Hematopoietic multipotent progenitor cell treated with erythropoietin and hydrocortisone succinate and interleukin-3 and kit ligand, for 17 days (in vitro differentiated cells): ENCODE data around the gene PADI6.

ENCODE experiments used
- DNase-seq: peaks from one replicate; pipeline ENCODE4 v3.0.0-alpha.2; 2015; ENCODE audit warnings: low spot score

PADI6 gene

DNA sequence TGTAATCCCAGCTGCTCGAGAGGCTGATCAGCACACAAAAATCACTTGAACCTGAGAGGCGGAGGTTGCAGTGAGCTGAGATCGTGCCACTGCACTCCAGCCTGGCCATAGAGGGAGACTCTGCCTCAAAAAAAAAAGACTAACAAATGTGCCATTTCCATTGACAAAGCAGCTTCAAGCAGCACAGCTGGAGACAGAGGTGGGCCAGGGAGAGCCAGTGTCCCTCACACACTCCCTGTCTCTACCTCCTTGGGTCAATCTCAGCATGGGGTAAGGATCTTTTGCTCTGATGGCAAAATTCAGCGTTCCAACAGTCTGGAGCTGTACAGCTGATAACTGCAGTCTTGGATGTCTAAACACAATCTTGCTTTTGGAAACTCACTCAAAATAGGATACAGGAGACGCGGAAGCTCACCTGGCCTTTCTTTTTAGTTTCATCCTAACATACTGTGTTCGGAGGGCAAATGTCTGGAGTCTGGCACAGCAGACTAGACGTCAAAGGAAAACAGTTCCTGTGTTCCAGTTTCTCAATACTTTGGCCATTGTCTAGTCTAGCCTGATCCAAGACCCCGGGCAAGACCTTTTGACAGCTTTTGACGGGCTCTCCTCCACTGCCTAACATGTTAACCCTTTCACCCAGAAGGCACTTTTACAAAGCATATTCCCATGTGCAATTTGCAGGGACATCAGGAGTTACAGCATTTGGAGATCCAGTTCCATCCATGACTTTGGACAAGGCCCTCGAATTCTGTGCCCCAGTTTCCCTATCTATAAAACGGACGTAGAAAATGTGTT lies 64.6 kb downstream of the PADI6 start:
- no peak for DNase-seq

- no peak for DNase-seq
Measured at GRCh38 chr1:17437260-17437579, 65.2 kb downstream of the PADI6 start.

DNA sequence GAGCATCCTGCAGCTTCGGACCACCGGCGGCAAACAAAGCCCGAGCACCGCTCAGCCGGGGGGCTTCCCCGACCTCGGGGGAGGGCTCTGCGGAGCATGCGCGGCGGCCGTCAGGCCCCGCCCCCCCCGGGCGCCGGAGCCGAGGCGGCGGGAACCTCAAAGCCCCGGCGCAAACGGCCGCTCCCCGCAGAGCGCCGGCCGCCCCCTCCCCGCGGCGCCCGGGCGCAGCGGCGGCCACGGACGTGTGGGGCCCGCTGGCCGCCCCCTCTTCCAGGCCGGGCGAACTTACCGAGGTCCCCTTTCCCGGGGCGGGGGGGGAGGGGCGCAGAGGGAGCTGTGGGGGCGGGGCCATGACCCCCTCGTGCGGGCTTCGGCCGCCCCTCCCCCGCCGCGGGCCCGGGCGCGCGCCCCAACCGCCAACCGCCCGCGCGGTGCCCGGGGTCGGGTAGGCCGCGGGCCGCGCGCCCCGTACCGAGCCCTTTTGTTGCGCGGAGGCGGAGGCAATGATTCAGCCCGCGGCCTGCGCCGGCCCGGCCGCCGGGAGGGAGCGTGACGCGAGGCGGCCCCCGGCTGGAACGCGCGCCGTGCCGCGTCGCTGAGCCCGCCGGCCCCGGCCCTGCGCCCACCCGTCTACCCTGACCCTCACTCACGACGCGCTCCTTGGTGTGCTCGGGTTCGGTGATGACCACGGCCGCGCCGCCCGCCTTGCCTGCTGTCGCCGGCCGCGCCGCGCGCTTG lies 65.8 kb downstream of the PADI6 start:
- DNase-seq = peak; percentile 46

DNA sequence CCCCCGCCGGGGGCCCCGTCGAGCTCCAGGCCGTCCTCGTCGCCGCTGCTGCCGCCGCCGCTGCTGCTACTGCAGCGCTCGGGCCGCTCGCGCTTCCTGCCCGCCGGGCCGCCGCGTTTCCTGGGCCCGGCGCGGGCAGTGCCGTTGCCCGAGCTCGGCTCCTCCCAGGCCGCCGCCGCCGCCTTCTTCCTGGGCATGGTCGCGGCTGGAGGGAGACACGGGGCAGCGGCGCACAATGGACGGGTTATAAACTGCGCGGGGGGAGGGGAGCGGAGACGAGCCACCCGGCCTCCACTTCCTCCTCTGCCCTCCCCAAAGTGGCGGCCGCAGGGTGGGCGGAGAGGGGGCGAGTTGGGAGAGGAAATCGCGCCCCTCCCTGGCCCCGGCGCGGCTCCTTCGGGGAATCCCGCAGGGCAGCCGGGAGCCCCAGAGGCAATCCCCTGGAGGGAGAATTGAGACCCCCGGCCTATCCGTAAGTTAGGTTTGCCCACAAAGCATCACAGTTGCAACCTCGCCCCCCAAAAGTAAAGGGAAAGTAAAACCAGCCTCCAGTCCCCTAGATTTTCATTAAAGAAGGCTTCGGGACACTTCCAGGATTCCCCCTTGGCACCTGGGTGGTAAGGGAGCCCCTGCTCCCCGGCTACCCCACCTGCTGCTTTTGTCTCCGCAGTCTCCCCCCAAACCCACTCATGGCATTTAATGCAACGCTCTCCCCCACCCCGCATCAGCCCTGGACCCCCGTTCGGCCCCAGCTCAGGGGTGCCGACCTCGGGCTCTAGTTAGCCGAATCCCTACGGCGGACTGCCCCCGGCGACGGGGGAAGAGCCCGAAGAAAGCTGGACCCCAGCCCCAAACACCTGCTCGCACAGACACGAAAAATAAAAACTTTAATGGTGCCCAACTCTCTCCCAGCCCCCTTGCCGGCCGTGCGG lies 66.6 kb downstream of the PADI6 start:
- DNase-seq = no peak

GRCh38 chr1:17439250-17440073 lies 67.5 kb downstream of the PADI6 start, which contains the start of gene RCC2:
Gene RCC2 (minus strand): TSS chr1:17439677. CDS start chr1:17438514, 1,163 bp downstream.
- peak; percentile 67 for DNase-seq

DNA sequence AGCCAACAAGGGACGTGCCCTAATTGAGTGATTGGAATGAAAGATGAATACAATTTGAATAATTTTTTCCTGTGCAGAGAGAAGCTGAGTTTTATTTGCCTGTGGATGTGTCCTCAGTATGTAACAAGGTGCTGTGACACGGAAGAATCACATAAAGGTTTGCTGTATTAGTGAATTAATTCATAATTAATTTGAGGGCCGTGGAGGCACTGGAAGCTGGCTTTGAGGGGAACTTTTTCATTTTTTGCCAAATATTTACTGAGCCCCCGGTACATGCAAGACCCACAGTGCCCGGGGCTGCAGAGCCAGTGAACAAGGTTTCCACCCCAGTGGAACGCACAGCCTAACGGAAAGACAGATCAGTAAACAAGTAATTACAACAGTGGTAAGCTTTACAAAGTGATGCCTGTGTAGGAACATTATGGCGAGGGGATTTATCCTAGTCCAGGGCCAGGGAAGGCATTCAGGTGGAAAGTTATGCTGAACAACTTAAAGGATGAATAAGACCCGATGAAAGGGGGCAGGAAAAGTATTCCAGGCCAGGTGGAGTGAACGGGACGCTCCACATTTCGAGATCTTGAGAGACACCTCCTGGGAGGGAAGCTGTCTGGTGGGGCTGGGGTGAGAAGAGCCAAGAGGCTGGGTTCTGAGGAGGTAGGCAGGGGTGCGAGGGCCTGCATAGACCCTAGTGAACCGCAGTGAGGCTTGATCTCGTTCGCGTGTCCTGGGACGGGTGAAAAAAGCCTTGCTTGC lies 68.3 kb downstream of the PADI6 start:
- DNase-seq = no peak

DNA sequence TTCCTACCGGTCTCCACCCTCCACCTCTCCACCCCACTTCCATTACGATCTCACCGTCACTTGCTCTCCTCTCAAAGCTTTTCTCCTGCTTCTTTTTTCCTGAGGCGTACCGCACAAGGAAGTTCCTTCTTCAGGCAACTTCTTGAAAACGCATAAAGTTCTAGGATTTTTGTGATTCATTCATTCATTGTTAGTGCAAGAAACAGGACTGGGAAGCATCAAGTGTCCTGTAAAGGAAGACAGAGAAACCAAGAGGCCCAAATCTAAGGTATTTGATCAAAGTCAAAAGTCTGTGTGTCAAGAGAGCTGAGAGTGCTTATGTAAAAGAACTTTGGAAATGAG lies 68.8 kb downstream of the PADI6 start:
- DNase-seq = no peak

DNA sequence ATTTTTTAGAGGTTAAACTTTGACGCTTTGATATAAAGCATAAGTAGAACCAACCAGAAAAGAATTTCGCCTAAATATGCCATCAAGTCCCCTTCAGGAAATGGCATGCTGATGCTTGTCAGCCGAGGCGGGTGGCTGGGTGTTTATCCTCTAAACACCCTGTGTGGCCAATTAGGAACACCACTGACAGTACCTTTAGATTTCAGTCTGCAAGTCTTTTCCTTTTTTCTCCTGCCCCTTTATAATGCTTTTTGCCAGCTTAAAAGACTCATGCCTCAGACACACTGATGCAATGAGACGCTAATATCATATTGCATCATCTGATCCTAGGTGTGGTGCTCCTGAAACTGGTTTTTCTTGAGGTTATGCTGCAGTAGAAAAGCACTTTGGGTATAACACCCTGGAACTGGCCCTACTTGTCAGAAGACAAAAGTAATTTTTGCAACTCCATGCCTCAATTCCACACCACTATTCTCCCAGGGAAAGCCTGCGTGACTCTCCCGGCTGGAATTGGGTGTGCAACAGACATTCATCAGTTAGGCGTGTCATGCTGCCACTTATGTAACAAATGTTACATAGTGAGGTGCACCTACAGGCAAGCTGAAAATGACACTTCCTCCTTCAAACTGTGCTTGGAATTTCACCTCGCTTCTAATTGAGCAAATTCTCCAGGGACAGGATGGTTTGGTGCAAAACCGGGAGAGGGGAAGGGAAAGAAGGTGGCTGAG lies 69.4 kb downstream of the PADI6 start:
- DNase-seq = peak; percentile 64

GRCh38 chr1:17441993-17442357 lies 70.0 kb downstream of the PADI6 start:
- DNase-seq = no peak

GRCh38 chr1:17442841-17443240 lies 70.8 kb downstream of the PADI6 start:
- DNase-seq = no peak

- DNase-seq = no peak
Measured at GRCh38 chr1:17447501-17447992, 75.6 kb downstream of the PADI6 start.
